RPMI8226 (cell line): Measurements from ENCODE around the gene ARMC2.
"Not testable (repeated sequence)": the region's sequence is repeated elsewhere in the genome, so short reads cannot be mapped to it uniquely, and the experiment has no call there.

Experiments
- DNase-seq: peaks from one replicate; pipeline ENCODE4 v3.0.0-alpha.2; 2015

Gene ARMC2

DNA sequence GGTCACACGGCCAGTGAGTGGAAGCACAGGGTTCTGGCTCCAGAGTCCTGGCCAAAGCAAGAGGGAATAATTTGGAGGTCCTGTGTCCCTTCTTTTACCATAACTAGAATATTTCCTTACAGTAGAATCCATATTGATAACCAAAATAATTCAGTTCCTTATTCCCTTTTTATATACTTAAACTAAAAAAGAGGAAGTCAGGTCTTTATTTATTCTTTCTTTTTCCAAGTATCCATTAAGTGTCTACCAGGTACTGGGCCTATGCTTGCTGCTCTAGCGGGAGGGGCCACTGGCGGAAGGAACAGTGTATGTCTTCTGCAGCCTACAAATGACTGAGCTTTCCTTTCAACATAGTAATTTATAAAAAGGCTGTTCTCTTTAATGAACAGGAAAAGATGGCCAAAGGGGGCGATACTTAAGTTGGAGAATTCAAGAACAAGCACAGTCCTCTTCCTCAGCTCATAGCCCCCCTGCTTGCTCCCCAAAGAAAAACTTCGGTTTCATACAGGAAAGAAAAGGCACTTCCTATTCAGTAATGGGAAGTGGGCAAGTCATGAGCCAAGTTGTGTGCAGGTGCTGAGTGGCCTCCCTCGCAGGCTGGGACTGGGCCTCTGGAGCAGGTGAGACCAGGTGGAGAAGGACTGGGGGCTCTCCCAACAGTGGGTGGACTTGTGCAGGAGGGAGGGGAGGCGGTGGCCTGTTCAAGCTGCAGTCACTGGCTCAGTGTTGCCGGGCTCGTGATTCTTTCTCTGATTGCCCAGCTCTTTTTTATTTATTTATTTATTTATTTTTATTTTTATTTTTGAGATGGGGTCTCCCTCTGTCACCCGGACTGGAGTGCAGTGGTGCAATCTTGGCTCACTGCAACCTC is 110.9 kb downstream of the ARMC2 start:
- DNase-seq = peak; percentile 32

DNA sequence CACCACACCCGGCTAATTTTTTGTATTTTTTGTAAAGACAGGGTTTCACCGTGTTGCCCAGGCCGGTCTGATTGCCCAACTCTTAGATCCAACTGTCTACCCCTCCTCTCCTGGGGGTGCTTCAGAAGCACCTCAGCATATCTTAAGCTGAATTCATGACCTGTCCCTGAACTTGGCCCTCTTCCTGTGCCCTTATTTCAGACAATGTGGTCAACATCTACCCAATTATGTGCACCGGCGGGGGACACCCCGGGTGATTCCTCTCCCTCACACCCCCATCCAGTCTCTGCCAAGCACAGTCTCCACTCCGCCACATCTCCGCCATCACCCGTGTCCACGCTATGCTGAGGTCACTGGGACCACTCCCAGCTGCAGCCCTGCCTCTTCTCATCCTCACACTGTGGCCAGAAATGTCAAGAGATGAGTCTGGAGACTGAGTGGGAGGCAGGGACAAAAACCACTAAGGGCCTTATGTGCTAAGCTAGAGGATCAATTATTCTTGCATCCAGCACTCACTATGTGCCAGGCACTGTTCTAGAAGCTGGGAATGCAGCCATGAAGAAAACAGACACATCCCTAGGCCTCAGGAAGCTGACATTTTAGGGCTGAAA is 111.9 kb downstream of the ARMC2 start:
- DNase-seq = no peak

DNA sequence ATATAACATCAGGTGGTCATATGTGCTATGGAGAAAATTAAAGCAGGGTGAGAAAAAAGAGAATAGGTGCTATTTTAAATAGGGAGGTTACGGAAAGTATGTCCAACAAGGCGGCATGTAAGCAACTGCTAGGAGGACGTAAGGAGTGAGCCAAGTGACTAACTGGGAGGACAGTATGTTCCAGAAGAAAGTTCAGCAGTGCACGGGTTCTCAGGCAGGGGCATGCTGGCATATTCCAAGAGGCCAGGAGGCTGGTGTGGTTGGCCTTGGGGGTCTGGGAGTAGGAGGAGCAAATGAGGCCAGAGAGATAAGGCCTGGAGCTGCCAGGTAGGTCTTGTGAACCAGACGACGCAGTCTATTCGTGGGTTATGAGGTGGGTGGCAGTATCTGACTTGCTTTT is 112.4 kb downstream of the ARMC2 start:
- no peak for DNase-seq

DNA sequence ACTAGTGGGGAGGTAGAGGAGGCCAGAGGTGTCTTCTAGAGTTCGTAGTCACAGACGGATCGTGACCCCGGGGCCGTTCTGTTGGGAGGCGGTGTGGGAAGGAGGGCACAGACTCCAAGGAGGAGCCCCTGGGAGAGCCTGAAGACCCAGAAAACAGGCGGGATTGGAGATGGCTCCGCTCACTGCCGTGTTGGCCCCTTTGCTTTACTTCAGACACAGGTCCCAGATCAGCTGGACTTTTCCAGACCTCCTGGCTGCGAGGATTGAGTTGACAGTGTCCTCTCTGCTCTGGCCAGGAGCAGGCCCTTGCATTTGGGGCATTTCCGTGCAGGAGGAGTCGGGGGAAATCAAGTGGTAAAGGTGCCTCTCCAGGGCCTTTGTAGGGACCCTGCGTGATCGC is 112.9 kb downstream of the ARMC2 start:
- no peak for DNase-seq

DNA sequence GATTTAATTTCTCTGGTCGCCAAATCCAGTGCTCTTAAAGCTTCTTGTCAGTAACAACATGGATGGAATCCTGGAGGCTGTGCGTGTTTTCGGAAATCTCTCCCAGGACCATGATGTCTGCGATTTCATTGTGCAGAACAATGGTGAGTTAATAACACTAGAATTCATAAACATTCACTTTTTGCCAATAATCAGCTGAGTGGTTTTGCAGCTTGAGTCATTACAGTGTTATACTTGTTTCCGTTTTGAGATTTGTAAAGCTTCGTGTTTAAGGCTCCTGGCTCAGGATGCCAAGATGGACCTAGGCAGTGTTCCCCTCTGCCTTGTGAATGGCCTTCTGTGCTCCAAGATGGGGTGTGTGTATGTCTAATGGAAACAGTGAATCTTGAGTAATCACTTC is 113.8 kb downstream of the ARMC2 start:
- no peak for DNase-seq

DNA sequence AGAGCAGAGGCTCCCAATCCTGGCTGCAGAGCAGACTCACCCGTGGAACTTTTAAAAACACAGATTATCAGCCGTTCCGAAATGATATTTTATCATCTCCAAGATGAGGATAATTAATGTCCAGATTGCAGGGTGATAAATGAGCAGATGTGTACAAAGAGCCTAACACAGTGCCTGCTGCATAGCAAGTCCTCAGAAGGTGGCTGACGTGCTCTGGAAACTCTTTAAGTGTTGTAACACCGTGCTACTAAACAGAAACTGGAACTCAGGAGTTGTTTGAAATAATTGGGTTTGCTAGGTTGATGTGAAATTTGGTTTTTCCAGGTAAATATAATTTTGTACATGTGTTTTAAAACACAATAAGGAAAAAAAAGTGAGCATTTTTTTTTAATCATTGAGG is 118.0 kb downstream of the ARMC2 start:
- DNase-seq = no peak

DNA sequence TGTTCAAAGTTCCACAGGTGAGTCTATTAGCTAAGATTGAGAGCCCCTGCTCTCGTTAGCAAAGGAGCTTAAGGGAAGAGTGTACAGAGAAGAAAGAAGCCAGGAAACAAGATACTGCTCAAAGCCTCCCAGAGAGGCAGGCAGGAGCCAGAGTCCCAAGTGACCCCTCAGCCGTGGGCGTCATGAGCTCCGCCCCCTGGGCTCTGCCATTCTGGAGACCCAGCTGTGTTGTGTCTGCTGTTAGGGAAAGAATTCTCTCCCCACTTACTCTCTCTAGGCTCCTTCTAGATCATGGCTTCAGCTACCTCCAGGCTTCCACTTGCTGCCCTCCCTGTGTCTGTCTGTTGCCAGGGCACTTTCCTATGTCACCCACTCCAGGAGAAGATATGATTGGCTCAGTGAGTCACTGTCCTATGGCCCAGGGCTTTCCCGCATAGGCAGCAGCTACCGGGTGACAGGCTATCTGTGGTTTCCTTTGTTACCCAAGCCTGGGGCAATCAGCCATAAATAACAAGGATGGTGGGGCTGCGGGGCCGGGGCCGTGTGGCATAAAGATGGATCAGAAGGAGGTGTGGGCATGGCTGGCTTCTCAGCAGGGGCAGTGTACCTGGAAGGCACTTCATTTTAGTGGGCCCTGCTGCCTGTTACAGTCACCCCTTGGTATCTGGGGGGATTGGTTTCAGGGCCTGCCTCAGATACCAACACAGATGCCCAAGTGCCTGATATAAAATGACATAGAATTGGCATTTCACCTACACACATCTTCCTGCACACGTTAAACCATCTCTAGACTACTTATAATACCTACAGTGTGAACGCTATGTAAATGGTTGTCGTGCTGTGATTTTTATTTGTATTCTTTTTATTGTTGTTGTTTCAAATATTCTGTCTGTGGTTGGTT is 118.9 kb downstream of the ARMC2 start:
- no peak for DNase-seq

DNA sequence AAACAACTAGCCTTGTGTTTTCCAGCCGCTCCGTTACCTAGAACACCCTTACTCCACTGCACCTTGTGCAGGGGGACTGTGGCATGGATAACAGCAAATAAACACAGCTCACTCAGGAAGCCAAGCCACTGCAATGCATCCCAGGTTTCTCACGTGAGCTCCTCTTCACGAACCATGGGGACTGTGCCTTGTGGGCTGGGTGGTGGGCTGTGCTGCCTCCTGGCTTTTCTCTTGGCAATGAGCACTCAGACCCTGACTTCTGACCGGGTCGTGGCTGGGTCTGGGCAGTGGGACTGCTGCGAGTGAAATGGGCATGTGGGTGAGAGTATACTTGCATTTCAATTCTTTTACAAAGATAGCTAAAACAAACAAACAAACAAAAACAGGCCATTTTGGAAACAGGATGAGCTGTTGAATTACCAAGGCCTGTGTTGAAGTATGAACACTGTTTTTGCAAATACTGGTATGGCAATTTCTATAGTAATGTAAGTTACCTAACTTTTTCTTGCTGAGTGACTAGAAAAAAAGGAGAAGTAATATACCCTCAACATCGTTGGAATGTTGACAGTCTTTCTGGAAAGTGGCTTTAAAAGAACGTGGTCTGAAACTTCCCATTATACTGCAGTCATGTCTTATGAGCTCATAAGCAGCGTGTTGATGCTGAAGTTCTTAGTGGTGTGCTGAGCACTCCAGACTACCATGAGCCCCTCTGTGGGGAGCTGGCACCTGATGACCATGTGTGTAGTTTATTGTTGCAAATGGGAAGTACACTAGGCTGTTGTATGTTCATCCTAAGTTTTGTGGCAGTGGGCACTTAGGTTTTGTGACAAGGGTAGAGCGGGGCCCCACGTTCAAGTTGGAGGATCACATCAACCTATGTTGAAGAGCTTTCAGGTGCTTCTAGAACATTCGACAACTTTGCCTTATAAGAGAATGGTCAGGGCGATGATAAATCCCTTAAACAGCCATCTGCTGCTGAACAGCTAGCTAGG is 120.4 kb downstream of the ARMC2 start:
- DNase-seq = no peak

DNA sequence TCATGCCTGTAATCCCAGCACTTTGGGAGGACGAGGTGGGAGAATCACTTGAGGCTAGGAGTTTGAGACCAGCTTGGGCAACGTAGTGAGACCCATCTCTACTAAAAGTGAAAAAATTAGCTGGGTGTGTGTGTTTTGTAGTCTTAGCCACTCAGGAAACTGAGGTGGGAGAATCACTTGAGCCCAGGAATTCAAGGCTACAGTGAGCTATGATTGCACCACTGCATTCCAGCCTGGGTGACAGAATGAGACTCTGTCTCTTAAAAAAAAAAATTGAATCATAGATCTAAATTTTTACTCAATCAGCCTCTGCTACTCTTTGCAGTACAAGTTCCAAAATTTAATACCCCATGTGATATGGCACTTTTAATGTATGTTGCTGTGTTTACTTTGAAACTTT is 121.6 kb downstream of the ARMC2 start:
- DNase-seq = no peak

DNA sequence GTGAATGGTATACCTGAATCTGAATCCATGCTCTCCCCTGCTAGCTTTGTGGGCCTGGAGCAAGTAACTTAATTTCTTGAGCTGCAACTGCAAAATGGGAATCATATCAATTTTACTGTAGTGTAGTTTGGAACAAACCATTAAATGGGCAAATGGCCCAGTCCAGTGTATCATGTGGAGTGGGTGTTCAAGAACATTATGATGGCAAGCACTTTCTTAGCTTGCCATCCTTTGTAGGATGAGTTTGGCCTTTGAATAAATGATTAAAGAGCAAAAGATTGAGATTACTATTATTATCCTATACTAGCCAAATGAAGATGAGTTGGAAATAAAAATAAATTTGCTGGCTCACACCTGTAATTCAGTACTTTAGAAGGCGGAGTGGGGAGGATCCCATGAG is 126.0 kb downstream of the ARMC2 start:
- DNase-seq = no peak

DNA sequence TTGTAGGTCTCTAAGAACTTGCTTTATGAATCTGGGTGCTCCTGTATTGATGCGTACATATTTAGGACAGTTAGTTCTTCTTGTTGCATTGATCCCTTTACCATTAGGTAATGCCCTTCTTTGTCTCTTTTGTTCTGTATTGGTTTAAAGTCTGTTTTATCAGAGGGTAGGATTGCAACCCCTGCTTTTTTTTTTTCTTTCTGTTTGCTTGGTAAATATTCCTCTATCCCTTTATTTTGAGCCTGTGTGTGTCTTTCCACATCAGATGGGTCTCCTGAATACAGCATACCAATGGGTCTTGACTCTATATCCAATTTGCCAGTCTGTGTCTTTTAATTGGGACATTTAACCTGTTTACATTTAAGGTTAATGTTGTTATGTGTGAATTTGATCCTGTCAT is 130.4 kb downstream of the ARMC2 start:
- DNase-seq = not testable (repeated sequence)

DNA sequence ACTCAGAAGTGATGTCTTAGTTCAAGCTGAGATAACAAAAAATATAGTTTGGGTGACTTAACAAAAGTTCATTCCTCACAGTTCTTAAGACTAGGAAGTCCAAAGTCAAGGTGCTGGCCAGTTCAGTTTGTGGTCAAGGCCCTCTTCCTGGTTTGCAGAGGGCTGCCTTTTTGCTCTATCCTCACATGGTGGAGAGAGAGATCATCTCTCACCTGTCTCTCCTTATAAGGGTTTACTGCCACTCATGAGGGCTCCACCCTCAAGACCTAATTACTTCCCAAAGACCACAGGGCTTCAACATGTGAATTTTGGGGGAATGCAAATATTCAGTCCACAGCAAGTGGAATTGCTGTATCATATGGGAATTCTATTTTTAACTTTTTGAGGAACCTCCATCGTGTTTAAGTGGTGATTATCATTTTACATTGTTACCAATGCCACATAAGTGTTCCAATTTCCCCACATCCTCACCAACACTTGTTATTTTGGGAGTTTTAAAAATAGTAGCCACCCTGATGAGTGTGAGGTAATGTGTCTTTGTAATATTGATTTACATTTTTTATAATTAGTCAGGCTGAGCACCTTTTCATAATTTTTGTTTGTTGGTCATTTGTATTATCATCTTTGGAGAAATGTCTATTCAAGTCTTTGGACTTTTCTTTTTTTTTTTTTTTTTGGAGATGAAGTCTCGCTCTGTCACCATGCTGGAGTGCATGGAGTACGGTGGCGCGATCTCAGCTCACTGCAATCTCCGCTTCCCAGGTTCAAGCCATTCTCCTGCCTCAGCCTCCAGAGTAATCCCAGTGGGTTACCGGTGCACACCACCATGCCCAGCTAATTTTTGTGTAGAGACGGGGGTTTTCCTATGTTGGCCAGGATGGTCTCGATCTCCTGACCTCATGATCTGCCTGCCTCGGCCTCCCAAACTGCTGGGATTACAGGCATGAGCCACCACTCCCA is 134.2 kb downstream of the ARMC2 start:
- no peak for DNase-seq

DNA sequence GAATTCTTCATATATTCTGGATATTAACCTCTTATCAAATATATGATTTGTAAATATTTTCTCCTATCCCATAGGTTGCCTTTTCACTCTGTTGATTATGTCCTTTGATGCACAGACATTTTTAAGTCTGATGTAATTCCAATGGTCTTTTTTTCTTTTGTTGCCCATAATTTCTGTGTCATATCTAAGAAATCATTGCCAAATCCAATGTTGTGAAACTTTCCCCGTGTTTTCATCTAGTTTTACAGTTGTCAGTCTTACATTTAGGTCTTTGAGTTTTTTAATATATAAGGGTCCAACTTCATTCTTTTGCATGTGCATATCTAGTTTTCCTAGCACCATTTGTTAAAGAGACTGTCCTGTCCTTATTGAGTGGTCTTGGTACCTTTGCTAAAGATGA is 134.9 kb downstream of the ARMC2 start:
- no peak for DNase-seq

DNA sequence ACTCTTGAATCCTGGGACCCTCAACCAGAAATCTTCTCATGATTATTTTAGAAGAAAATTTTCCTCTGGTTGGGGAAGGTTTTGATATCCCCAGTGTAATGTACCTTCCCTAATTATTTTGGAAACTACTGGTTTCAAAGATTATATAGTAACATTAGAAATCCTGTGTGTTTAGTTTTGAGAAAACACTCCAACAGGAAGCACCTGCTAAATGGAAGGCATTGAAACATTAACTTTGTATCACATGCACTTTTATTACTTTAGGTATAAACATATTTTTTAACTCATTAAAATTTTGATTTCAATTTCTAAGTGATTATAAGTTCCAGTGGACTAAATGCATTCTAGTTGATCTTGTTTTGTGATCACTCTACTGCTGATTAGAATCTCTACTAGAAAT is 137.1 kb downstream of the ARMC2 start:
- DNase-seq = no peak

DNA sequence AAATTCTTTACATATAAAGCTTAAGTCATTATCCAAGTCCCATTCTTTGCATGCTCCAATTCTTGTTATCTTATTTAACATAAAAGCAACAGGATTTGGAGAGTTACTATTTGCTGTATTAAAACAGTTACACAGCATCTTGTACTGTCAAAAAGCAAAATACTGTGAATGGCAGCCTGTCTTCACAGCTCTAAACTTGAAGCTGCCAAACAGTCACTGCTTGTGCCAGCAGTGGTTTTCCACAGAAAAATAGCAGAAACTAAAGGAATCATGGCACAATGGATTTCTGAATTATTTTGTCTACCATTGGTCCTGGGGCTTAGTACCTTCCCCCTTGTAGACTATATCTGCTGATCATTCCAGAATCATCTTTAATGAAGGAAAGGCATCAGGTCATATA is 138.9 kb downstream of the ARMC2 start:
- no peak for DNase-seq

DNA sequence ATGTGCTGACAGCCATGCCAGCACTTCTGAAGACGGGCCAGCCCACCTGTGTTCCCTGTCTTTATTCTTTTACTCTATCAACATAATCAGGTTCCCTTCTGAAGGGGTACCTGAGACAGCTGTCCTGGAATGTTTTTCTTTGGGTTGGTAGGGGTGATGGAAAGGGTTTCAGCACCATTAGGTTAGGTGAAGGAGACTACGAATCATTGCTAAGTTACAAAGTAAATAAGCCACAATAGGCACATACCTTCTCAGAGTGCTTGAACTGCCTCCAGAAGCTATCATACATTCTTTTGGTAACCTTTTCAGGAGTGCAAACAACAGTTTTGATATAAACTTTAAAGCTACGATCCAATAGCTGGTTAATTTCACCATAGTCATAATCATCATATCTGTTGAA is 140.1 kb downstream of the ARMC2 start:
- no peak for DNase-seq

DNA sequence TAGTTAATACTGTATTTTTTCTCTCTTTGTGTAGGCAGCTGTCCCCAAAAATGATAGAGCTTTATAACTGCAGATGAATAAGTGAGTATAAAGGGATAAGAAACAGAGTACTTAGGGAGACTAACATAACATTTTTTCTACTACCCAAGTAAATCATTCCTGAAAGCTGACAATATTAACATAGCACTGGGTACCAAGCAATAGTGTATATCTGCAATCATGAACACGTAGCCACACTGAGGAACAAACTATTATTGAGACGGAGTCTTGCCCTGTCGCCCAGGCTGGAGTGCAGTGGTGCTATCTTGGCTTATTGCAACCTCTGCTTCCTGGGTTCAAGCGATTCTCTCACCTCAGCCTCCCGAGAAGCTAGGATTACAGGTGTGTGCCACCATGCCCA is 140.5 kb downstream of the ARMC2 start:
- no peak for DNase-seq

DNA sequence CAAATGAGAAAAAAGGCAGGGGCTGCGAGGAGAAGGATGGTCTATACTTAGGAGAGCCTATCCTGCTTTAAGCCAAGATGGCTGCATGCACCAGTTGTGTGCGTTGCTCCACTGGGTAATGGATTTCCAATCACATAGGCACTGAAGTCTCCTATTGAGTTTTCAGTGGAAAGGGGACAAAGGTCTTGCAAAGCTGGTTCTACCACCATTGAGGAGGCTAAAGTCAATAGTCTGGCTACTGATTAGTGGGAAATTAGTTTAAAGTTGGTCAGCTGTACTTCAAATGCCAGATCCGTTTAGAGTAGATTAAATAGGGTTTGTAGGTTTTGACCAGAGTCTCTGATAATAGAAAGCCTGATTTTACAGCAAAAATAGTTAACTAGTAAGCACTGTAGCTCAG is 141.5 kb downstream of the ARMC2 start:
- DNase-seq = no peak

DNA sequence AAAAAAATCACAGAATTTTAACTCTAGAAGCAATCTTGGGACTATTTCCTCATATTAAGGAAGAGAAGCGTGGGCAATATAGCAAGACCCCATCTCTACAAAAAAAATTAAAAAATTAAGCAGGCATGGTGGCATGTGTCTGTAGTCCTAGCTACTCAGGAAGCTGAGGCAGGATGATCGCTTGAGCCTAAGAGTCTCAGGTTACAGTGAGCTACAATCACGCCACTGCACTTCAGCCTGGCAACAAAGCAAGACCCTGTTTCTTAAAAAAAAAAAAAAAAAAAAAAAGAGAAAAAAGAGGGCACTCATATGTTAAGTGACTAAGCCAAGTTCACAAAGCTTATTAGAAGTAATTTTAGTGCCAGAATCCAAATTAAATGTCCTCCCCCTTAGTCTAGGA is 145.7 kb downstream of the ARMC2 start:
- DNase-seq = no peak

DNA sequence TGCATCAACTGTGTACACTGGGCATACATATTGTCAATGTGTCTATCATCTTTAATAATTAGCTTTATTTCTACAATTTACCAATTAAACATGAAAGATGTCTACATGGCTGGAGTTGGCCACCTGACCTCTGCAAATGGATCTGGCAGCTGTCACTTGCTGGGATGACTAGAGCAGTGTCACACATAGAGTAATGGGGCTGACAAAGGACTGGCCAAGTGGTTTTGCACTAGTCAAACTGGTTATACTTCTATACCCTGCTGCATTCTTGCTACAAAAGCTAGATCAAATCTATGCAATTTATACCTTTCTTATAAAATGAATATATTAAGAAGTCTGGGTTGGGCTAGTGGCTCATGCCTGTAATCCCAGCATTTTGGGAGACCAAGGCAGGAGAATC is 147.1 kb downstream of the ARMC2 start:
- no peak for DNase-seq

DNA sequence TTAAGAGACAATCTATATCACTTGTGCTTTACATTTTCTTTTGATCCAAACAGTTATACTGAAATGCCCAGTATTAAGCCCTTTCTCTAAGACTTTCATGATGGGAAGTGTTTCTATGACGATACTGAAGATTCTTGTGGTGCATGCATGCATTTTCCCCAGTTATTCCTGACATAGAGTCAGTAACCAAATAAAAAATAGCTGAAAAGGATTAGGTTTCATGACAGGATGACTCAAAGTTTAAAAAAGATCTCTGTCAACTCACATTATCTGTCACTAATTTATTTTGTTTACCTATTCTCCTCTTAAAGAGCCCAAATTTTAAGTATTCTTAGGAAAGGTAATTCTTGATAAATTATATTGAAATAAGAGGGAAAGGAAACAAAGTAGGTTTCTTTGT is 148.0 kb downstream of the ARMC2 start:
- no peak for DNase-seq
